Measurements from ENCODE around the gene PAMR1.

PAMR1 gene

DNA sequence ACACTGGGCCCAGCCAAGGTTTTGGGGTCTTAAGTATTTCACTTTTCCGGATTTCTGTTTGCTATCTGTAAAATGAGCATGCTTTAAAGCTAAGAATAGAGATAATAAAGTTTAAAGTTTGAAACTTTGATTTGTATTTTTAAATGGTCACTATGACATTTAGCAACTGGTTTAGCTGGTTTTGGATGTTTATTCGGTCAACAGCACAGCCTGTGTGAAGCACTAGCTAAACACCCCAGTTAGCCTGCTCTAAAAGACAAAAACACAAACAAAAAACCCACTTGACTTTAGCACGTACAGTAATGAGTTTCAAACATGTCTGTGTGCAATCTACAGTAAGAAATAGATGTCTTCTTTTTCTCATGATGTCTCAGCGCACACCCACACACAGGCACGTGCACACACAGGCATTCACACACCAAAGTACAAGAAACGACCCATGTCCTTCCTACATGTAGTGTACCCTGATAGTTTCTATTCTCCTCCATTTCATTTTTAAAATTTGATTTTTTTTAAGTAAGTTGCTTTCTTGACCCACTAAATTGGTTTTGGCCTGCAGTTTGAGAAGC lies 135.4 kb downstream of the PAMR1 start:
- Histone ChIP-seq H3K27ac (ENCODE audit: low read depth, low read length) (no peak overlapping the region), H3K36me3 (ENCODE audit: insufficient read depth, low read length) (no peaks in the 10 kb centered on the region), H3K79me2 (ENCODE audit: control insufficient read depth, insufficient read depth, low read length, unreplicated experiment) (no peaks in the 10 kb centered on the region), H3K27me3 (ENCODE audit: insufficient read depth, low read length) (no peaks in the 10 kb centered on the region), H3K4me1 (ENCODE audit: control insufficient read depth, insufficient read depth, low read length, unreplicated experiment) (peaks cover 19% of the 10 kb centered on the region), H3K4me3 (ENCODE audit: low read depth, low read length) (no peak overlapping the region), H2AFZ (ENCODE audit: low read length, unreplicated experiment) (no peak overlapping the region)

GRCh38 chr11:35389112-35389511 lies 136.3 kb downstream of the PAMR1 start:
- H2AFZ ChIP-seq (ENCODE audit: low read length, unreplicated experiment) = no peak overlapping the region
- no peak overlapping the region for H3K4me3 ChIP-seq (ENCODE audit: low read depth, low read length)
- H3K36me3 ChIP-seq (ENCODE audit: insufficient read depth, low read length) = no peaks in the 10 kb centered on the region
- H3K79me2 ChIP-seq (ENCODE audit: control insufficient read depth, insufficient read depth, low read length, unreplicated experiment) = no peaks in the 10 kb centered on the region
- no peak overlapping the region for H3K27ac ChIP-seq (ENCODE audit: low read depth, low read length)
- H3K4me1 ChIP-seq (ENCODE audit: control insufficient read depth, insufficient read depth, low read length, unreplicated experiment) = peaks cover 19% of the 10 kb centered on the region
- no peaks in the 10 kb centered on the region for H3K27me3 ChIP-seq (ENCODE audit: insufficient read depth, low read length)

DNA sequence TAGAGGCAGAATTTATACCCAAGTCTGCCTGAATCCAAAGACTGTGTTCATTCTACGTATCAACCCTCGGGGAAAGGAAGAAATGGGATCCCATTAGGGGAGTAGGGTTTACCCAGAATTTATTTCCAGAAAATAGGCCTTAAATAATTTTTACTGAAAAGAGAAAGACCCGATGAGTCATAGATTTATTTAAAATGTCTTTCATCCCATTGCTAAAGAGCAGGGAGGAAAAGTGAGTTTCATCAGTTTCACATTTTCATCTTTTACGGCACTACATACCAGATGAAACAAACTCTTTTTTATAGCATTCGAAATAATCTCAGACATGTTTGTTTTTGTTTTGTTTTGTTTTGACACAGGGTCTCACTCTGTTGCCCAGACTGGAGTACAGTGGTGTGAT lies 137.4 kb downstream of the PAMR1 start:
- H3K4me3 ChIP-seq (ENCODE audit: low read depth, low read length) = no peak overlapping the region
- peak overlapping the region; percentile 15; the same call in 1 of the 2 replicates for H3K27ac ChIP-seq (ENCODE audit: low read depth, low read length)
- H2AFZ ChIP-seq (ENCODE audit: low read length, unreplicated experiment) = no peak overlapping the region
- H3K4me1 ChIP-seq (ENCODE audit: control insufficient read depth, insufficient read depth, low read length, unreplicated experiment) = peaks cover 19% of the 10 kb centered on the region
- H3K36me3 ChIP-seq (ENCODE audit: insufficient read depth, low read length) = no peaks in the 10 kb centered on the region
- no peaks in the 10 kb centered on the region for H3K79me2 ChIP-seq (ENCODE audit: control insufficient read depth, insufficient read depth, low read length, unreplicated experiment)
- H3K27me3 ChIP-seq (ENCODE audit: insufficient read depth, low read length) = no peaks in the 10 kb centered on the region

DNA sequence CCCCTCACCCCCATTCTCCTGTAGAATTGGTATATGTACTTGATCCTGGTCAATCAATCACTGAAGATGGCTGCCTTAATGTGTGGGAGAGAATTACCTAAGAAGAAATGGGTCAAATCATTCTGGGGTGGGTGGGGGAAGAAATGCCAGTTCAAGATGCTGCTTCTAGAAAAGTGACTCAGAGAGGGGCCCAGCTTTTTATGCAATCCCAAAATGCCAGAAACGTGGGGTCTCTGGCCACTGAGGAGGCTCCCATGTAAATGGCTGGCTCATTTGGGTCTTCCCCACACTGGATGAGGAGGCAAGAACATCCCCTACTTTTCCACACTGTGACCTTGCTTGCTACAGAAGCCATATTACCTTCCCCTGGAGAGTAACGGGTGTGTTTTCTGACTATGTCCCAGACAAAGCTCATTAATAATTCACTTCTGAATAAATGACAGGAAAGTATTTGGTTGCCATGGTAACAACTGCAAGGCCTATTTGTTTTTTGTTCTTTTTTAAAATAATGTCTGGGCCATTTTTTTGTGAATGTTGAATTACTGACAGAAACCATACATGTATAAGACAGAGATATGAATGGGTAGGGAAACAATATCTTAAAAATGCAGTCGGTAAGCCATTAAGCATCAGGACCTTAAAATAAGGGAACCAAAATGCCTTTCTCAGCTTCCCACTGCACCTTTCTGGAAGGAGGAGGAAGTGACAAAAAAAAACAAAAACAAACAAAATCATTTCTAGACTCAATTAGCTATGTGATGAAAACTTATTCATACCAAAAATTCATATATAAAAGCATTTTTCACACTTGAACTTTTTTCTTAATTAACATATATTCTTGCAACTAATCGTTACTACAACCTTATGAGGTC lies 138.1 kb downstream of the PAMR1 start:
- H3K27me3 ChIP-seq (ENCODE audit: insufficient read depth, low read length) = no peaks in the 10 kb centered on the region
- H2AFZ ChIP-seq (ENCODE audit: low read length, unreplicated experiment) = no peak overlapping the region
- no peaks in the 10 kb centered on the region for H3K79me2 ChIP-seq (ENCODE audit: control insufficient read depth, insufficient read depth, low read length, unreplicated experiment)
- H3K36me3 ChIP-seq (ENCODE audit: insufficient read depth, low read length) = no peaks in the 10 kb centered on the region
- H3K4me3 ChIP-seq (ENCODE audit: low read depth, low read length) = no peak overlapping the region
- peak overlapping the region; percentile 15; the same call in 1 of the 2 replicates for H3K27ac ChIP-seq (ENCODE audit: low read depth, low read length)
- peaks cover 19% of the 10 kb centered on the region for H3K4me1 ChIP-seq (ENCODE audit: control insufficient read depth, insufficient read depth, low read length, unreplicated experiment)

- Histone ChIP-seq H3K79me2 (ENCODE audit: control insufficient read depth, insufficient read depth, low read length, unreplicated experiment) (no peaks in the 10 kb centered on the region), H3K4me3 (ENCODE audit: low read depth, low read length) (no peak overlapping the region), H3K36me3 (ENCODE audit: insufficient read depth, low read length) (no peaks in the 10 kb centered on the region), H3K4me1 (ENCODE audit: control insufficient read depth, insufficient read depth, low read length, unreplicated experiment) (peaks cover 4% of the 10 kb centered on the region), H3K27ac (ENCODE audit: low read depth, low read length) (no peak overlapping the region), H2AFZ (ENCODE audit: low read length, unreplicated experiment) (no peak overlapping the region), H3K27me3 (ENCODE audit: insufficient read depth, low read length) (no peaks in the 10 kb centered on the region)
These were observed 141.5 kb downstream of the PAMR1 start for GRCh38 chr11:35383953-35384352.
